MM.1S (cell line): Measurements from ENCODE around the gene PRX.

Experiments
- DNase-seq: peaks from one replicate; pipeline ENCODE4 v3.0.0-alpha.2; 2015
- H2AFZ ChIP-seq: fragments of 300-600 bp; sonication (generic); 2 replicates; pipeline ENCODE4 v1.6.0; 2016; ENCODE audit warnings: antibody characterized with exemption, low read length
- H3F3A ChIP-seq: fragments of 300-600 bp; sonication (generic); 2 replicates; pipeline ENCODE4 v1.6.1; 2016; ENCODE audit warnings: mild to moderate bottlenecking, antibody characterized with exemption, low read length, moderate library complexity, mixed read lengths; ENCODE audit not compliant: insufficient read depth
- H3K27ac ChIP-seq: fragments of 300-600 bp; sonication (generic); 2 replicates; pipeline ENCODE4 v1.5.1; 2016; ENCODE audit warnings: mild to moderate bottlenecking, low read length
- H3K27me3 ChIP-seq: fragments of 300-600 bp; sonication (generic); replicated peaks from 2 replicates; pipeline ENCODE4 v1.6.0; 2016; ENCODE audit warnings: low read length; ENCODE audit not compliant: insufficient read depth
- H3K36me3 ChIP-seq: fragments of 300-600 bp; sonication (generic); replicated peaks from 2 replicates; pipeline ENCODE4 v1.6.1; 2016; ENCODE audit warnings: mild to moderate bottlenecking, low read length, mixed read lengths; ENCODE audit not compliant: insufficient read depth
- H3K4me1 ChIP-seq: fragments of 300-600 bp; sonication (generic); 2 replicates; pipeline ENCODE4 v1.6.1; 2016; ENCODE audit warnings: low read length, mixed read lengths
- H3K4me2 ChIP-seq: fragments of 300-600 bp; sonication (generic); 2 replicates; pipeline ENCODE4 v1.6.0; 2016; ENCODE audit warnings: low read depth, low read length
- H3K4me3 ChIP-seq: fragments of 300-600 bp; sonication (generic); 2 replicates; pipeline ENCODE4 v1.5.1; 2016; ENCODE audit warnings: low read length, mixed read lengths
- H3K79me2 ChIP-seq: fragments of 300-600 bp; sonication (generic); 2 replicates; pipeline ENCODE4 v1.6.1; 2016; ENCODE audit warnings: mixed run types, low read length, mixed read lengths
- H3K9ac ChIP-seq: fragments of 300-600 bp; sonication (generic); 2 replicates; pipeline ENCODE4 v1.6.1; 2016; ENCODE audit warnings: low read length, mixed read lengths
- H3K9me2 ChIP-seq: fragments of 300-600 bp; sonication (generic); replicated peaks from 2 replicates; pipeline ENCODE4 v1.6.1; 2016; ENCODE audit warnings: mild to moderate bottlenecking, low read length, mixed read lengths; ENCODE audit not compliant: insufficient read depth
- H3K9me3 ChIP-seq: fragments of 300-600 bp; sonication (generic); replicated peaks from 2 replicates; pipeline ENCODE4 v1.6.1; 2016; ENCODE audit warnings: mild to moderate bottlenecking, low read length, mixed read lengths; ENCODE audit not compliant: insufficient read depth
- H4K20me1 ChIP-seq: fragments of 300-600 bp; sonication (generic); 2 replicates; pipeline ENCODE4 v1.6.1; 2016; ENCODE audit warnings: mild to moderate bottlenecking, low read length, moderate library complexity, mixed read lengths; ENCODE audit not compliant: insufficient read depth
- EZH2 ChIP-seq: fragments of 300-600 bp; sonication (generic); optimal IDR thresholded peaks from 2 replicates; pipeline ENCODE3; 2017; ENCODE audit warnings: low read depth, mild to moderate bottlenecking, antibody characterized with exemption, low read length, mixed read lengths
- EZH2phosphoT487 ChIP-seq: fragments of 300-600 bp; sonication (generic); IDR thresholded peaks from 2 replicates; pipeline ENCODE4 v1.6.1; 2018; ENCODE audit warnings: antibody characterized with exemption, low read length
- TF ChIP-seq, protein P1 (sequence below): fragments of 300-600 bp; sonication (generic); IDR thresholded peaks from 2 replicates; pipeline ENCODE4 v1.5.1; 2016; ENCODE audit warnings: antibody characterized with exemption, low read length, mixed read lengths

Gene PRX

DNA sequence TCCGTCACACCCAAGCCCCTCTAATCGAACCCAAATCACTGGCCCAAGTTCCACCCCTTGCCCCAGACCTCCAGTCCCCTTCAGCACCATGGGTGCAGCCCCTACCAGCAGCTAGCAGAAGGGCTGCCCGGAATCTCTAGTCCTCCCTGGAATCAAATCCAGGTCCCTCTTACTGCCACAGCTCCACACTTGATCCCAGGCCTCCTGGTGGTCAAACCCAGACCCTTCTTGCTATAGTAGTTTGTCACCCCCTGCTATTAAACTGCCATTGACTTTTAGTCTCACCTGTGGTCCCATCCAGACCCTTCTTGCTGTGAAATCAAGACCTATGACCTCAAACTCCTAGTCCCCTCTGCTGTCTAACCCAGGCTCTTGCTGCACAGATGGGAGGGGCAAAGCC is 31.9 kb downstream of the PRX start:
- H2AFZ ChIP-seq: no peak overlapping the region
- TF ChIP-seq EZH2 (no peak), EZH2phosphoT487 (no peak)
- TF ChIP-seq, protein P1, sequence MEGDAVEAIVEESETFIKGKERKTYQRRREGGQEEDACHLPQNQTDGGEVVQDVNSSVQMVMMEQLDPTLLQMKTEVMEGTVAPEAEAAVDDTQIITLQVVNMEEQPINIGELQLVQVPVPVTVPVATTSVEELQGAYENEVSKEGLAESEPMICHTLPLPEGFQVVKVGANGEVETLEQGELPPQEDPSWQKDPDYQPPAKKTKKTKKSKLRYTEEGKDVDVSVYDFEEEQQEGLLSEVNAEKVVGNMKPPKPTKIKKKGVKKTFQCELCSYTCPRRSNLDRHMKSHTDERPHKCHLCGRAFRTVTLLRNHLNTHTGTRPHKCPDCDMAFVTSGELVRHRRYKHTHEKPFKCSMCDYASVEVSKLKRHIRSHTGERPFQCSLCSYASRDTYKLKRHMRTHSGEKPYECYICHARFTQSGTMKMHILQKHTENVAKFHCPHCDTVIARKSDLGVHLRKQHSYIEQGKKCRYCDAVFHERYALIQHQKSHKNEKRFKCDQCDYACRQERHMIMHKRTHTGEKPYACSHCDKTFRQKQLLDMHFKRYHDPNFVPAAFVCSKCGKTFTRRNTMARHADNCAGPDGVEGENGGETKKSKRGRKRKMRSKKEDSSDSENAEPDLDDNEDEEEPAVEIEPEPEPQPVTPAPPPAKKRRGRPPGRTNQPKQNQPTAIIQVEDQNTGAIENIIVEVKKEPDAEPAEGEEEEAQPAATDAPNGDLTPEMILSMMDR: no peak
- no peaks in the 10 kb centered on the region for H4K20me1 ChIP-seq
- H3K9me3 ChIP-seq: no peaks in the 10 kb centered on the region
- no peaks in the 10 kb centered on the region for H3F3A ChIP-seq
- no peak overlapping the region for H3K4me3 ChIP-seq
- no peak for DNase-seq
- H3K9ac ChIP-seq: no peak overlapping the region
- H3K9me2 ChIP-seq: no peaks in the 10 kb centered on the region
- no peak overlapping the region for H3K27ac ChIP-seq
- H3K27me3 ChIP-seq: peaks cover 18% of the 10 kb centered on the region
- H3K4me2 ChIP-seq: no peak overlapping the region
- no peaks in the 10 kb centered on the region for H3K79me2 ChIP-seq
- no peaks in the 10 kb centered on the region for H3K4me1 ChIP-seq
- no peaks in the 10 kb centered on the region for H3K36me3 ChIP-seq

DNA sequence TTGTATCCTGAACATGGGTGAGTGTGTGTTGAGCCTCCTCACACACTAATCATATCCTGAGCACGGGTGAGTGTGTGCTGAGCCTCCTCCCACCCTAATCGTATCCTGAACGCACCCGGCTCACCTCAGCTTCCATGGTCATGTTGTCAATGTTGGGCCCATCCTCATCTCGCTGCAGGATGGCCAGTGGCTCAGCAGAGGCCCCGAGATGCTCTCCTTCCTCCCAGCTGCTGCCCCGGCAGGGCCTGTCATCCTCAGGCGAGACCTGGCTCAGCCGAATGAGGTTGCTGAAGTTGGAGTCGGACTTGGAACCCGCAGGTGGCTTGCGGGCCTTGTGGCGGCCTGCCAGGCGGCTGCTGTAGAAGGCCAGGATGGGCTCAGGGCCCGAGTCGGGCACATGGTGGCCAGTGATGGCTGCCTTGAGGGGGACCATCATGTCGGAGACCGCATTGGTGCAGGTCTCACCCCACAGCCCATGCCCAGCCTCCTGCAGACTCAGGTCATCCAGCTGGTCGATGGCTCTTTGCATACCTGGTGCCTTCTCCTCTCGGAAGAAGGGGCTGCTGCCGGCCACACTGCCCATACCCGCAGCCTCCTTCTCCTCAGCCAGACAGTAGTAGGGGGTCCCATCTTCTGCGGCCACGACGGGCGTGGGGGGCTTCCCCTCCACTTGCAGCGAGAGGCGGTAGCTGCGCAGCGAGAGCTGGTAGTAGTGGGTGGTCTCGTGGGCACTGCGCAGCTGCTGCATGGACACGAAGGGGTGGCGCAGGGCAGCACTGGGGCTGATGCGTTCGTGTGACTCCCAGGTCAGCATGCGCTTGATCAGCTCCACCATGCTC is 32.8 kb downstream of the PRX start:
- TF ChIP-seq, protein P1: no peak
- TF ChIP-seq EZH2 (no peak), EZH2phosphoT487 (no peak)
- no peak overlapping the region for H3K27ac ChIP-seq

DNA sequence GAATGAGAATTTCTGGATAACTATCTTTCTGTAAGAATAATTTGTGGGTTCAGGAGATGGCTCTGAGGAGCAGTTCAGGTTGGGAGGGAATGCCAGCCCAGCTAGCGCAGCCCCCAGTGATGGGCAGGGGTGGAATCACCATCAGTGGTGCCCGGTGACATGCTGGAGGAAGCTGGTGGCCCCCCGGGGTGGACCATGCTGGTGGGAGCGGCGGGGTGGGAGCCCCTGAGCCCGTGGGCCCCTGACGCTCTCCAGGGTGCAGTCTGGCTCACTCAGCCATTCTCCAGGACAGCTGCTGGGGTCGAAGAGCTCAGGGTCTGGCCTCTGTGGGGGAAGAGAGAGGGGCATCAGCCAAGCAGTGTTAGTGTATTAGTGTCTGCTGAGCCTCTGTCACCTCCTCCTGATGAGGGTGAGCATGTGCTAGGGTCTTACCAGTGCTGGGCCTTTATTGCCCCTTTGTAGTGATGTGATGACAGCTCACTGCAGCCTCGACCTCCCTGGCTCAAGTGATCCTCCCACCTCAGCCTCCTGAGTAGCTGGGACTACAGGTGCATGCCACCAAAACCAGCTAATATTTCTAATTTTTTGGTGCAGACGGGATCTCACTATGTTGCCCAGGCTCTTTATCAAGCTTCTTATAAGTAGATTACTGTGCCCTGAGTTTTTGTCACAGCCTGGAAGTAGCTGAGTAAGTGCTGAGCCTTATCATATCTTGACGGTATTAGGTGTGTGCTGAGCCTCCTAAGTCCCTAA is 33.6 kb downstream of the PRX start:
- no peaks in the 10 kb centered on the region for H3F3A ChIP-seq

More for the DNA sequence above, 32.8 kb downstream of the PRX start:
- no peak for DNase-seq
- H3K9me2 ChIP-seq: no peaks in the 10 kb centered on the region
- H3F3A ChIP-seq: no peaks in the 10 kb centered on the region
- no peak overlapping the region for H3K4me3 ChIP-seq
- no peaks in the 10 kb centered on the region for H3K9me3 ChIP-seq
- H3K27me3 ChIP-seq: peaks cover 17% of the 10 kb centered on the region
- H2AFZ ChIP-seq: no peak overlapping the region
- no peaks in the 10 kb centered on the region for H3K4me1 ChIP-seq
- H3K9ac ChIP-seq: no peak overlapping the region
- H3K79me2 ChIP-seq: no peaks in the 10 kb centered on the region
- no peaks in the 10 kb centered on the region for H3K36me3 ChIP-seq
- H4K20me1 ChIP-seq: no peaks in the 10 kb centered on the region
- no peak overlapping the region for H3K4me2 ChIP-seq

More for the DNA sequence above, 33.6 kb downstream of the PRX start:
- TF ChIP-seq, protein P1: no peak
- TF ChIP-seq EZH2phosphoT487 (no peak), EZH2 (no peak)
- no peak overlapping the region for H3K9ac ChIP-seq
- H3K4me1 ChIP-seq: no peaks in the 10 kb centered on the region
- H4K20me1 ChIP-seq: no peaks in the 10 kb centered on the region
- H3K79me2 ChIP-seq: no peaks in the 10 kb centered on the region
- no peaks in the 10 kb centered on the region for H3K9me3 ChIP-seq
- no peak overlapping the region for H3K27ac ChIP-seq
- H3K4me3 ChIP-seq: no peak overlapping the region
- H3K36me3 ChIP-seq: no peaks in the 10 kb centered on the region
- peaks cover 10% of the 10 kb centered on the region for H3K27me3 ChIP-seq
- no peaks in the 10 kb centered on the region for H3K9me2 ChIP-seq
- no peak overlapping the region for H2AFZ ChIP-seq
- no peak overlapping the region for H3K4me2 ChIP-seq
- no peak for DNase-seq
